Hepatocyte (in vitro differentiated cells): ENCODE results near the gene TRA2B. TPM values are rescaled to one million over a fixed set of nuclear protein-coding genes. Genes with fewer than 3 reads are reported as not detected.

ENCODE experiments used
- DNase-seq: peaks from one replicate; pipeline ENCODE4 v3.0.0-alpha.2; 2016; ENCODE audit warnings: low spot score
- H2AFZ ChIP-seq: fragments of 200-600 bp; sonication (generic); 2 replicates; pipeline ENCODE4 v1.6.0; 2016; ENCODE audit warnings: antibody characterized with exemption, mild to moderate bottlenecking
- H3K27ac ChIP-seq: fragments of 200-600 bp; sonication (generic); 2 replicates; pipeline ENCODE4 v1.5.1; 2016; ENCODE audit warnings: mild to moderate bottlenecking
- H3K27me3 ChIP-seq: fragments of 200-600 bp; sonication (generic); 2 replicates; pipeline ENCODE4 v1.6.1; 2016
- H3K36me3 ChIP-seq: fragments of 200-600 bp; sonication (generic); replicated peaks from 2 replicates; pipeline ENCODE4 v1.5.1; 2016; ENCODE audit warnings: low read depth; ENCODE audit not compliant: insufficient read depth
- H3K4me1 ChIP-seq: fragments of 200-600 bp; sonication (generic); 2 replicates; pipeline ENCODE4 v1.5.1; 2016; ENCODE audit warnings: mild to moderate bottlenecking, moderate library complexity; ENCODE audit not compliant: insufficient read depth
- H3K4me2 ChIP-seq: fragments of 200-600 bp; sonication (generic); 2 replicates; pipeline ENCODE4 v1.6.0; 2016
- H3K4me3 ChIP-seq: fragments of 200-600 bp; sonication (generic); 2 replicates; pipeline ENCODE4 v1.5.1; 2016; ENCODE audit warnings: mild to moderate bottlenecking
- H3K79me2 ChIP-seq: fragments of 200-600 bp; sonication (generic); 2 replicates; pipeline ENCODE4 v1.6.0; 2017; ENCODE audit warnings: mild to moderate bottlenecking
- H3K9me2 ChIP-seq: fragments of 200-600 bp; sonication (generic); replicated peaks from 2 replicates; pipeline ENCODE4 v1.6.0; 2017; ENCODE audit warnings: mild to moderate bottlenecking; ENCODE audit not compliant: insufficient read depth
- H3K9me3 ChIP-seq: fragments of 200-600 bp; sonication (generic); 2 replicates; pipeline ENCODE4 v1.5.1; 2016; ENCODE audit warnings: low read depth, mild to moderate bottlenecking
- H4K20me1 ChIP-seq: fragments of 200-600 bp; sonication (generic); 2 replicates; pipeline ENCODE4 v1.6.0; 2016; ENCODE audit warnings: mild to moderate bottlenecking; ENCODE audit not compliant: insufficient read depth, poor library complexity, severe bottlenecking
- CTCF ChIP-seq: fragments of 200-600 bp; sonication (generic); IDR thresholded peaks from 2 replicates; pipeline ENCODE4 v1.5.1; 2016; ENCODE audit warnings: antibody characterized with exemption, mild to moderate bottlenecking; ENCODE audit not compliant: poor library complexity
- EZH2 ChIP-seq: fragments of 200-600 bp; sonication (generic); IDR thresholded peaks from 2 replicates; pipeline ENCODE4 v1.6.1; 2016; ENCODE audit warnings: antibody characterized with exemption, mild to moderate bottlenecking, borderline replicate concordance
- EZH2phosphoT487 ChIP-seq: fragments of 200-600 bp; sonication (generic); IDR thresholded peaks from one replicate; pipeline ENCODE4 v1.6.1; 2018; ENCODE audit warnings: antibody characterized with exemption, mild to moderate bottlenecking, low read depth, moderate library complexity; ENCODE audit not compliant: unreplicated experiment, severe bottlenecking
- WGBS: methylation state at CpG from one replicate; pipeline ENCODE4 v1.1.6; 2016; ENCODE audit warnings: low lambda C conversion rate; ENCODE audit errors: missing lambda C conversion rate; 5-methylcytosine and 5-hydroxymethylcytosine counted together
- polyA plus RNA-seq: library from polyadenylated mRNA; unstranded; fragments of >200 nt; fragmentation: Nextera tagmentation; extraction: Ambion mirVana; gene quantifications from 2 replicates; pipeline ENCODE4 v1.2.1, GENCODE V29; 2016
- total RNA-seq: library from RNA; depleted of rRNA; stranded (reverse); fragments of >200 nt; gene quantifications from 2 replicates; pipeline ENCODE4 v1.2.3, GENCODE V29; 2014

TRA2B gene
- total and polyA plus RNA-seq, 2 experiments from 2014 or later: 93.6 to 135 TPM

GRCh38 chr3:185982632-185983031 is 44.8 kb upstream of the TRA2B start:
- Histone ChIP-seq H3K27ac (no peak overlapping the region), H3K9me2 (no peaks in the 10 kb centered on the region), H3K4me1 (no peaks in the 10 kb centered on the region), H3K79me2 (no peaks in the 10 kb centered on the region), H3K27me3 (no peaks in the 10 kb centered on the region), H3K4me2 (no peak overlapping the region), H4K20me1 (no peaks in the 10 kb centered on the region), H3K4me3 (no peak overlapping the region), H3K9me3 (no peaks in the 10 kb centered on the region), H2AFZ (no peak overlapping the region), H3K36me3 (no peaks in the 10 kb centered on the region)
- DNase-seq: no peak
- TF ChIP-seq EZH2: no peak
- no peak for TF ChIP-seq EZH2phosphoT487
- TF ChIP-seq CTCF: no peak
- WGBS: 70% methylated on average over 3 of the region's 3 CpGs

GRCh38 chr3:185981621-185982020 is 43.8 kb upstream of the TRA2B start:
- Histone ChIP-seq H3K4me2 (no peak overlapping the region), H3K4me3 (no peak overlapping the region), H3K9me3 (no peaks in the 10 kb centered on the region), H3K36me3 (no peaks in the 10 kb centered on the region), H3K9me2 (no peaks in the 10 kb centered on the region), H3K4me1 (no peaks in the 10 kb centered on the region), H4K20me1 (no peaks in the 10 kb centered on the region), H3K27ac (no peak overlapping the region), H3K79me2 (no peaks in the 10 kb centered on the region), H2AFZ (no peak overlapping the region), H3K27me3 (no peaks in the 10 kb centered on the region)
- TF ChIP-seq CTCF: no peak
- TF ChIP-seq EZH2phosphoT487: no peak
- TF ChIP-seq EZH2: no peak
- WGBS: 82% methylated on average over 3 of the region's 3 CpGs
- DNase-seq: no peak

DNA sequence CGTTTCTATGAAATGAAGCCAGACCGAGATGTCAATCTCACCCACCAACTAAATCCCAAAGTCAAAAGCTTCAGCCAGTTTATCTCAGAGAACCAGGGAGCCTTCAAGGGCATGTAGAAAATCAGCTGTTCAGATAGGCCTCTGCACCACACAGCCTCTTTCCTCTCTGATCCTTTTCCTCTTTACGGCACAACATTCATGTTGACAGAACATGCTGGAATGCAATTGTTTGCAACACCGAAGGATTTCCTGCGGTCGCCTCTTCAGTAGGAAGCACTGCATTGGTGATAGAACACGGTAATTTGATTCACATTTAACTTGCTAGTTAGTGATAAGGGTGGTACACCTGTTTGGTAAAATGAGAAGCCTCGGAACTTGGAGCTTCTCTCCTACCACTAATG is 41.9 kb upstream of the TRA2B start:
- Histone ChIP-seq H3K36me3 (no peaks in the 10 kb centered on the region), H3K79me2 (no peaks in the 10 kb centered on the region), H3K4me1 (no peaks in the 10 kb centered on the region), H4K20me1 (no peaks in the 10 kb centered on the region), H3K27ac (no peak overlapping the region), H3K9me3 (no peaks in the 10 kb centered on the region), H3K4me2 (no peak overlapping the region), H3K27me3 (no peaks in the 10 kb centered on the region), H3K9me2 (no peaks in the 10 kb centered on the region), H3K4me3 (no peak overlapping the region), H2AFZ (no peak overlapping the region)
- no peak for DNase-seq
- no peak for TF ChIP-seq CTCF
- TF ChIP-seq EZH2phosphoT487: no peak
- no peak for TF ChIP-seq EZH2
- 72% methylated on average over 8 of the region's 8 CpGs for WGBS

DNA sequence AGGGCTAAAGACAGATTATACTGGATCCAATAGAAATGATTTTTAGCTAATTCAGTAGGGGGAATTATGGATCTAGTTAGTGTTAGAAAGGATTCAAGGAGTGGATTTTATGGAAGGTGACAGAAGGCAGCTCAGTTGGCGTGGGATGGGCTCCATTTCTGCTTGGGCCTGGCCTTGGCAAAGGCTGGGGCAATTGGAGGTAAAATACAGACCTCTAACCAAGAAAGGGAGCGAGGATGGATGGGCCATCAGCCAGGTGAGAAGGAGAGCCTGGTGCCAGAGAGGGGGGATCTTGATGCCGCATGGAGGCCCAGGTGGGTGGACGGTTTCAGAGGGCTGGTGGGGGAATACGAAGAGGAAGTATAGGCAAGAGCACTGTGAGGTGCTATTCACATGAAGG is 40.7 kb upstream of the TRA2B start:
- H3K4me3 ChIP-seq: no peak overlapping the region
- H3K4me2 ChIP-seq: no peak overlapping the region
- no peaks in the 10 kb centered on the region for H3K9me3 ChIP-seq
- no peaks in the 10 kb centered on the region for H3K4me1 ChIP-seq
- H4K20me1 ChIP-seq: no peaks in the 10 kb centered on the region
- H3K27me3 ChIP-seq: no peaks in the 10 kb centered on the region
- no peaks in the 10 kb centered on the region for H3K9me2 ChIP-seq
- 92% methylated on average over 5 of the region's 5 CpGs for whole genome bisulfite sequencing
- no peak overlapping the region for H2AFZ ChIP-seq
- H3K27ac ChIP-seq: no peak overlapping the region
- H3K36me3 ChIP-seq: no peaks in the 10 kb centered on the region
- DNase-seq: no peak
- no peaks in the 10 kb centered on the region for H3K79me2 ChIP-seq
- TF ChIP-seq CTCF (no peak), EZH2 (no peak), EZH2phosphoT487 (no peak)
